ENCODE data around the gene LCORL.
"Not testable (repeated sequence)": the region's sequence is repeated elsewhere in the genome, so short reads cannot be mapped to it uniquely, and the experiment has no call there.

LCORL gene

GRCh38 chr4:18014269-18014668, 7.3 kb downstream of the LCORL start:
- no peak for DNase-seq

- no peak for DNase-seq
These were observed 8.6 kb downstream of the LCORL start for GRCh38 chr4:18012807-18013462.

- no peak for DNase-seq
These were observed 9.3 kb downstream of the LCORL start for GRCh38 chr4:18012134-18012806.

GRCh38 chr4:18007625-18008024, 13.9 kb downstream of the LCORL start:
- no peak for DNase-seq

GRCh38 chr4:18006432-18006831, 15.1 kb downstream of the LCORL start:
- not testable (repeated sequence) for DNase-seq

- DNase-seq = no peak
These were observed 24.4 kb downstream of the LCORL start for GRCh38 chr4:17997129-17997528.

- DNase-seq = no peak
These were observed 26.4 kb downstream of the LCORL start for GRCh38 chr4:17995165-17995564.

- DNase-seq = no peak
These were observed 35.7 kb downstream of the LCORL start for GRCh38 chr4:17985832-17986231.

- DNase-seq = no peak
These were observed 40.5 kb downstream of the LCORL start for GRCh38 chr4:17981063-17981462.

- no peak for DNase-seq
These were observed 52.8 kb downstream of the LCORL start for GRCh38 chr4:17968721-17969120.

GRCh38 chr4:17967078-17967477, 54.5 kb downstream of the LCORL start:
- DNase-seq = no peak

- DNase-seq = no peak
These were observed 55.2 kb downstream of the LCORL start for GRCh38 chr4:17966312-17966711.

GRCh38 chr4:17964576-17964975, 57.0 kb downstream of the LCORL start:
- no peak for DNase-seq

- DNase-seq = no peak
These were observed 59.4 kb downstream of the LCORL start for GRCh38 chr4:17962171-17962570.

- DNase-seq = no peak
These were observed 60.3 kb downstream of the LCORL start for GRCh38 chr4:17961249-17961648.

- no peak for DNase-seq
These were observed 63.4 kb downstream of the LCORL start for GRCh38 chr4:17958181-17958580.

- DNase-seq = no peak
These were observed 63.9 kb downstream of the LCORL start for GRCh38 chr4:17957688-17958087.

- no peak for DNase-seq
These were observed 65.3 kb downstream of the LCORL start for GRCh38 chr4:17956245-17956644.

GRCh38 chr4:17945303-17945702, 76.3 kb downstream of the LCORL start:
- no peak for DNase-seq

GRCh38 chr4:17941731-17942130, 79.8 kb downstream of the LCORL start:
- no peak for DNase-seq

- DNase-seq = no peak
These were observed 82.5 kb downstream of the LCORL start for GRCh38 chr4:17939054-17939453.

- DNase-seq = no peak
These were observed 87.3 kb downstream of the LCORL start for GRCh38 chr4:17934286-17934685.

- DNase-seq = no peak
These were observed 88.4 kb downstream of the LCORL start for GRCh38 chr4:17933126-17933525.

GRCh38 chr4:17932041-17932440, 89.5 kb downstream of the LCORL start:
- DNase-seq = no peak

- no peak for DNase-seq
These were observed 91.3 kb downstream of the LCORL start for GRCh38 chr4:17930256-17930655.
